Measurements from ENCODE around the gene FAM3D.

The FAM3D gene

DNA sequence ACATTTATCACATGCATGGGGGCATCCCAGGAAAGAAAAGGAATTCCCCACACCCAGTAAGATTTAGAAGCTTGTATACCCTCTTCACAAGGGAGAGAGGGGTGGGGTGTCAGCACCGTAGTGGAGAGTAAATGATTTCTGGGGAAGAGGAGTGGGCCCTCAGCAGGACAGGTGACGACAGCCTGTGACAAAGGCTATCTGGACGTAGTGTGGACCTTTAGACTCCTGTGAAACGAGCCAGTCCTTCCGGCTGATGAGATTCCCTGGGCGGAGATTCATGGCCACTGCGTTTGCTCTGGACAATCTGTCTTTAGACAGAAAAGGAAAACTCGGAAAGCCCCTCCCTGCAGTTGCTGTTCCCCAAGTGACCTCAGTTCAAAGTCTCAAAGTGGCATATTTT, 1.7 kb upstream of the FAM3D start:
- H3F3A ChIP-seq (ENCODE audit: low read depth) = no peaks in the 10 kb centered on the region
- no peak overlapping the region for H2AFZ ChIP-seq (ENCODE audit: low read length)
- H3K36me3 ChIP-seq (ENCODE audit: insufficient read depth, low read length) = no peaks in the 10 kb centered on the region
- H3K4me1 ChIP-seq (ENCODE audit: insufficient read depth, low read length, poor library complexity, severe bottlenecking) = peaks cover 18% of the 10 kb centered on the region
- no peak overlapping the region for H3K4me2 ChIP-seq (ENCODE audit: low read depth, low read length, poor library complexity, severe bottlenecking)
- H3K9me3 ChIP-seq (ENCODE audit: insufficient read depth, low read depth, low read length) = no peaks in the 10 kb centered on the region
- TF ChIP-seq, protein P1, sequence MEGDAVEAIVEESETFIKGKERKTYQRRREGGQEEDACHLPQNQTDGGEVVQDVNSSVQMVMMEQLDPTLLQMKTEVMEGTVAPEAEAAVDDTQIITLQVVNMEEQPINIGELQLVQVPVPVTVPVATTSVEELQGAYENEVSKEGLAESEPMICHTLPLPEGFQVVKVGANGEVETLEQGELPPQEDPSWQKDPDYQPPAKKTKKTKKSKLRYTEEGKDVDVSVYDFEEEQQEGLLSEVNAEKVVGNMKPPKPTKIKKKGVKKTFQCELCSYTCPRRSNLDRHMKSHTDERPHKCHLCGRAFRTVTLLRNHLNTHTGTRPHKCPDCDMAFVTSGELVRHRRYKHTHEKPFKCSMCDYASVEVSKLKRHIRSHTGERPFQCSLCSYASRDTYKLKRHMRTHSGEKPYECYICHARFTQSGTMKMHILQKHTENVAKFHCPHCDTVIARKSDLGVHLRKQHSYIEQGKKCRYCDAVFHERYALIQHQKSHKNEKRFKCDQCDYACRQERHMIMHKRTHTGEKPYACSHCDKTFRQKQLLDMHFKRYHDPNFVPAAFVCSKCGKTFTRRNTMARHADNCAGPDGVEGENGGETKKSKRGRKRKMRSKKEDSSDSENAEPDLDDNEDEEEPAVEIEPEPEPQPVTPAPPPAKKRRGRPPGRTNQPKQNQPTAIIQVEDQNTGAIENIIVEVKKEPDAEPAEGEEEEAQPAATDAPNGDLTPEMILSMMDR (conservative IDR thresholded peaks at IDR 0.05; ENCODE audit: low read length) = no peak
- TF ChIP-seq EZH2phosphoT487 (IDR thresholded peaks at IDR 0.05; ENCODE audit: borderline replicate concordance) = no peak
- H3K4me3 ChIP-seq (ENCODE audit: low read length, poor library complexity, severe bottlenecking) = no peak overlapping the region
- H4K20me1 ChIP-seq (ENCODE audit: insufficient read depth, low read length, poor library complexity, severe bottlenecking) = no peaks in the 10 kb centered on the region
- no peak overlapping the region for H3K9ac ChIP-seq (ENCODE audit: low read depth, low read length, poor library complexity, severe bottlenecking)
- no peaks in the 10 kb centered on the region for H3K9me2 ChIP-seq (replicated peaks; ENCODE audit: low read depth, low read length)
- H3K79me2 ChIP-seq (ENCODE audit: insufficient read depth, low read length) = no peaks in the 10 kb centered on the region
- H3K27me3 ChIP-seq (ENCODE audit: insufficient read depth, low read length, poor library complexity, severe bottlenecking) = no peaks in the 10 kb centered on the region

DNA sequence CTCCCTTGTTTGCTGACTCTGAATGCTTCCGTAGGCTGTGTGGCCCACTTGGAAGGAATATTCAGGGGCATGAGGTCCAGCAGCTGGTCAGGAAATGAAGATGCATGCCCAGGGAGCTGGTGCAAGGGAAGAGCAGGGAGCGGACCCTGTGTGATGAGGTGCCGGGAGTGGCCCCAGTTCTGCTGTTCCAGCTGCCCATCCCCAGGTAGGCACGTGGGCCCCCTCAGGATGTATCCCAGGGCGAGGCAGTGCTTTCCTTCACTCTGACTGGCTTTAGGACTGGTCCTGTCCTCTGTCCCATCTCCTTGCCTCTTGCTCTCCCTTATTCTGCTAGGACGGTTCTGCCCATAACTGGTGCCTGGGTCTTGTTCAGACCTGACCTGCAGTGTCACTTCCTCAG, 1.1 kb upstream of the FAM3D start:
- no peak overlapping the region for H3K4me2 ChIP-seq (ENCODE audit: low read depth, low read length, poor library complexity, severe bottlenecking)
- no peaks in the 10 kb centered on the region for H3F3A ChIP-seq (ENCODE audit: low read depth)
- peaks cover 18% of the 10 kb centered on the region for H3K4me1 ChIP-seq (ENCODE audit: insufficient read depth, low read length, poor library complexity, severe bottlenecking)
- no peak overlapping the region for H3K9ac ChIP-seq (ENCODE audit: low read depth, low read length, poor library complexity, severe bottlenecking)
- TF ChIP-seq, protein P1 (conservative IDR thresholded peaks at IDR 0.05; ENCODE audit: low read length) = no peak
- TF ChIP-seq EZH2phosphoT487 (IDR thresholded peaks at IDR 0.05; ENCODE audit: borderline replicate concordance) = no peak
- no peak overlapping the region for H3K4me3 ChIP-seq (ENCODE audit: low read length, poor library complexity, severe bottlenecking)
- no peaks in the 10 kb centered on the region for H3K27me3 ChIP-seq (ENCODE audit: insufficient read depth, low read length, poor library complexity, severe bottlenecking)
- no peak overlapping the region for H2AFZ ChIP-seq (ENCODE audit: low read length)
- no peaks in the 10 kb centered on the region for H3K9me2 ChIP-seq (replicated peaks; ENCODE audit: low read depth, low read length)
- H3K9me3 ChIP-seq (ENCODE audit: insufficient read depth, low read depth, low read length) = no peaks in the 10 kb centered on the region
- no peaks in the 10 kb centered on the region for H4K20me1 ChIP-seq (ENCODE audit: insufficient read depth, low read length, poor library complexity, severe bottlenecking)
- no peaks in the 10 kb centered on the region for H3K79me2 ChIP-seq (ENCODE audit: insufficient read depth, low read length)
- no peaks in the 10 kb centered on the region for H3K36me3 ChIP-seq (ENCODE audit: insufficient read depth, low read length)

DNA sequence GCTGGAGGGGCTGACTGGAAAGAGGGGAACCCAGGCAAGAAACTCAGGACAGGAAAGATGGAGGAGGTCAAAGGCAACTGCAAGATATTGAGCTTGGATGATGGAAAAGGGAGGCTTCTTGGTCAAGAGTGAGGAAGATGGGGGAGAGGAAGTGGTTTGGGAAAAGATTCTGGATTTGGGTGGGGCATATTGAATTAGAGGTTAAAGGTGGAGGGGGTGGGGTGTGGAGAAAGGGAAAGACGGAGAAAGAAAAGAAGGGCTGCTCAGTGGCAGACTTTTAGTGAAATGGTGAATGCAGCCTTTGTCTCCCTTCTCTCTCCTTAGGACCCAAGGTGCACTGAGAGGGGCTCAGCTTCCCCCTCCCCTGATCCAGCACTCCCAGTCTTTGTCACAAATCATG, 655 bp upstream of the FAM3D start:
- Histone ChIP-seq H3K9ac (ENCODE audit: low read depth, low read length, poor library complexity, severe bottlenecking) (no peak overlapping the region), H4K20me1 (ENCODE audit: insufficient read depth, low read length, poor library complexity, severe bottlenecking) (no peaks in the 10 kb centered on the region), H3K27me3 (ENCODE audit: insufficient read depth, low read length, poor library complexity, severe bottlenecking) (no peaks in the 10 kb centered on the region), H3K4me1 (ENCODE audit: insufficient read depth, low read length, poor library complexity, severe bottlenecking) (peaks cover 17% of the 10 kb centered on the region), H3K36me3 (ENCODE audit: insufficient read depth, low read length) (no peaks in the 10 kb centered on the region), H2AFZ (ENCODE audit: low read length) (no peak overlapping the region), H3K9me2 (replicated peaks; ENCODE audit: low read depth, low read length) (no peaks in the 10 kb centered on the region), H3K79me2 (ENCODE audit: insufficient read depth, low read length) (no peaks in the 10 kb centered on the region), H3K4me3 (ENCODE audit: low read length, poor library complexity, severe bottlenecking) (no peak overlapping the region), H3K9me3 (ENCODE audit: insufficient read depth, low read depth, low read length) (no peaks in the 10 kb centered on the region), H3K4me2 (ENCODE audit: low read depth, low read length, poor library complexity, severe bottlenecking) (no peak overlapping the region), H3F3A (ENCODE audit: low read depth) (no peaks in the 10 kb centered on the region)
- TF ChIP-seq, protein P1 (conservative IDR thresholded peaks at IDR 0.05; ENCODE audit: low read length) = no peak
- no peak for TF ChIP-seq EZH2phosphoT487 (IDR thresholded peaks at IDR 0.05; ENCODE audit: borderline replicate concordance)

Measured in Loucy (cell line).